HCEC 1CT (cell line): Measurements from ENCODE around the gene CMSS1.

Experiments
- DNase-seq: peaks from one replicate; pipeline ENCODE4 v3.0.0-alpha.2; 2017

CMSS1 gene

GRCh38 chr3:99943931-99944761 is 126.5 kb downstream of the CMSS1 start:
- no peak for DNase-seq

- DNase-seq = no peak
Measured at GRCh38 chr3:99945328-99945995, 127.8 kb downstream of the CMSS1 start.

DNA sequence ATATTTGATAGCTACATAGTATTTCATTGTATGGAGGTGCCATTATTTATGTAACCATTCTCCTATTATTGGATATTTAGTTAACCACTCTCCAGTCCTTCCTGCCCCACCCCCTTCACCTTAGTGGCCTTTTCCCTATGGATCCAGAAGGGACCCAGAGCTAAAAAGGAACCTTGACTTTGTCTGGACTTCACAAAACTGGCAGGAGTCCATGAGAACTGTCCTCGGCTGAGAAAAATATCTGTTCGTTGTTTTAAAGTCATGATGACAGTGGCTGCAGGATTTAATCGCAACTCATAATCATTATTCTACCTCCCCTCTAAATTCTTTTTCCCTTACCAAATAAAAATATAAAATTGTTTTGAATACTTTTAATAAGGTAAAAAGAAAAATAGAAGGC is 129.7 kb downstream of the CMSS1 start:
- no peak for DNase-seq

GRCh38 chr3:99948467-99949089 is 130.9 kb downstream of the CMSS1 start:
- no peak for DNase-seq

- DNase-seq = no peak
Measured at GRCh38 chr3:99949956-99950670, 132.5 kb downstream of the CMSS1 start.

- DNase-seq = no peak
Measured at GRCh38 chr3:99950921-99951320, 133.3 kb downstream of the CMSS1 start.

DNA sequence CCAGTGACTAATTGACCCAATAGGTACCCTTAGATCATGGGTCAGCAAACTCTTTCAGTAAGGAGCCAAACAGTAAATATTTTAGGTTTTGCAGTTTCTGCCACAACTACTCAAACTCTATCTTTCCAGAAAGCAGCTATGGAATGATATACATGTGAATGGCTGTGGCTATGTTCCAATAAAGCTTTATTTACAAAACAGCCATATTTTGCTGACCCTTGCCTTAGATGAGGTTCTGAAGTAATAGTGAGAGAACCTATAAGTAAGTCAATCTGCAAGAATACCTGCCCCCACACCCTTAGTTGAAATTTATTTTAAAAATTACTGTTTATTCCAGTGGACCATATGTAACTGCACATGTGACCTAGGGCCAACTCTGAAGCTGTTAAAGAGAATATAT is 134.0 kb downstream of the CMSS1 start:
- peak; percentile 14 for DNase-seq

DNA sequence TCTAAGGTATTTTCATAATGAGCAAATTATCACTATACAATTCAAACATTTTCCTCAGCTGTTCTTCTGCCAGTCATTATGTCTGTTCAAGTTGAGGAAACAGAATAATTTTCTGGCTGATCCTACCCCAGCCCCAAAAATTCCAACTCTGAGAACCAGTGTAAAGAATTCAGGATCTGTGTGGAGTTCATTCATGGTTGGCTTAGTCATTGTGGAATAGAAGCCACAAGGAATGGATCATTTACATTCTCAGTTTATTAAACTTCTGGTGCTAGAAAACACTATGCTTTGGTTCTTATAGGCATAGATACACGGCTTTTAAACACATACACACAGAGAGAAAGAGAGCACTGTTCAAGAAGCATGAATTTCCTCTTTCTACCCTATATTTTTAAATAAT is 134.6 kb downstream of the CMSS1 start:
- peak; percentile 76 for DNase-seq

DNA sequence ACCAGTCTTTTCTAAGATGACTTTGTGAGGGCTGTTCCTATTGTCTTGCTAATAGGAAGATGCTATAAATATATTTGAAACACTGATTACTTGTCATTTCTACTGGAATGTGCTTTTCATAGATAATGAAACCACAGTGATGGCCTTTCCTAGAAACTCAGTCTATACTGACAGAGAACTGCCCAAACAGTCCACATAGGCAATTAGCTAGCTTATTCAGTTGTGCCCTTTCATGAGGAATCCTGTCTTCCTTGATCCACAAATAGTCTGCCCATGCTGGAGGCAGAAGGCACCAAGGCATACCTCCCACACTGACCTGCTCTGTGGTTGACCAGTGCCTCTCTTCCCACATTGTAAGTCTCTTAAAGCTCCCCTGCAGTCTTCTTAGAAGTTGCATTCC is 135.9 kb downstream of the CMSS1 start:
- no peak for DNase-seq

DNA sequence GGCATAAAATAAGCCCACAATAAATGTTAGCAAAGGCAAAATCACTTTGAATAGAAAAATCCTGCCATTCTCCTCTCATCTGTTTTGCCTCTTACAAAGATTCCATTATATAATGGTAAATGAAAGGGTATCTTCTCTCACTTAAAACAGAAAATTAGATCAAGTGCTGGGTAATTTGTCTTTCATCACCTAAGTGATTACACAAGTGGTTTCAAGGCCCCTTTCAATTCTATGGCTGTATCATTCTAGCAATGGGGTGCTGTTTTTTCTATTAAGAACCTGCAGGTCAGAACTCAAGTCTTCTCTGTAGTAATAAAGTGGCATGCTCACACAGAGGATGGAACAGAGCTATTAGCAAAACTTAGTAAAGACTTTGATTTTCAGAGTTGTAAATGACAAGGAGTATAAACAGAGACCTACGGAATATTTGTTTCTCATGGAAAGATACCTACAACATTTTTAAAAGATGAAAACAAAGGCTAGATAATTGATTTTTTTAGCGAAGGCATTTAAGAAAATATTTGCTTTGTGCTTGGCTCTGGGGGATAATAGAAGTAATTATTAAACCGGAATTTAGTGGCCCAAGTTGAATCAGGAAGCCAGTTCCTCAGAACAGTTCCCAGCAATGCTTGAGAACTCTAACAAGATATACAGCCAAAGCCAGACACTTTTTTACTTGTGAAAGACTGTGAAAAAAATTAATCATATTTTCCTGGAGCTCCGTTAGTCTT is 137.4 kb downstream of the CMSS1 start:
- DNase-seq = no peak

DNA sequence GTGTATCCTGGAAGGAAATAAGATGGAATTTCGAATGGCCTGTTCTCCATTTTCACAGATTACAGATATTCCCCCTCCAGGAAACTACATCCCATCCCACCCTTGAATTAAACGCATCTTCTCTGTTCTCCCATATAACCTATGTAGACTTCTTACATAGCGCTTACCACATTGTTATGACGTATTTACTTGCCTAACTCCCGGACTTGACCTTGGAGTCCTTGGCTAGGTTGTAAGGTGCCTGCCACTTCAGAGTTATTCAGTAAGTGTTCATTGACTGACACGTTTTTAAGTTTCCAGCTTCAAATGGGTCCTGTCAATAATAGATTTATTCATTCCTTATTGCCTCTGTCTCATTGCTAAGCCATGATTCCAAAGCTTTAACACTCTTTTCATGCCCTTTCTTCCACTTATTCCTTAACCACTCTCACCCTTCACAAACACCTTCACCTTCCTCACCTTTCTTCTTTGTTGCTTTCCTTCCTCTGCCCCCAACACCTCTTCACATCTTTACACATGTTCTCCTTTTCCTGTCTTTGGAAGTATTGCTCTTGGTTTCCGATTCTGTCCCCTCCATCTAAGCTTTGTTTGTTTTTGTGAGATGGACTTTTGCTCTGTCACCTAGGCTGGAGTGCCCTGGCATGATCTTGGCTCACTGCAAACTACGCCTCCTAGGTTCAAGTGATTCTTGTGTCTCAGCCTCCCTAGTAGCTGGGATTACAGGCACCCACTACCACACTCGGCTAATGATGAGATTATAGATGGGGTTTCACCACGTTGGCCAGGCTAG is 138.3 kb downstream of the CMSS1 start:
- DNase-seq = no peak

GRCh38 chr3:99957151-99957796 is 139.6 kb downstream of the CMSS1 start:
- DNase-seq = no peak

GRCh38 chr3:99958222-99958912 is 140.7 kb downstream of the CMSS1 start:
- DNase-seq = no peak

DNA sequence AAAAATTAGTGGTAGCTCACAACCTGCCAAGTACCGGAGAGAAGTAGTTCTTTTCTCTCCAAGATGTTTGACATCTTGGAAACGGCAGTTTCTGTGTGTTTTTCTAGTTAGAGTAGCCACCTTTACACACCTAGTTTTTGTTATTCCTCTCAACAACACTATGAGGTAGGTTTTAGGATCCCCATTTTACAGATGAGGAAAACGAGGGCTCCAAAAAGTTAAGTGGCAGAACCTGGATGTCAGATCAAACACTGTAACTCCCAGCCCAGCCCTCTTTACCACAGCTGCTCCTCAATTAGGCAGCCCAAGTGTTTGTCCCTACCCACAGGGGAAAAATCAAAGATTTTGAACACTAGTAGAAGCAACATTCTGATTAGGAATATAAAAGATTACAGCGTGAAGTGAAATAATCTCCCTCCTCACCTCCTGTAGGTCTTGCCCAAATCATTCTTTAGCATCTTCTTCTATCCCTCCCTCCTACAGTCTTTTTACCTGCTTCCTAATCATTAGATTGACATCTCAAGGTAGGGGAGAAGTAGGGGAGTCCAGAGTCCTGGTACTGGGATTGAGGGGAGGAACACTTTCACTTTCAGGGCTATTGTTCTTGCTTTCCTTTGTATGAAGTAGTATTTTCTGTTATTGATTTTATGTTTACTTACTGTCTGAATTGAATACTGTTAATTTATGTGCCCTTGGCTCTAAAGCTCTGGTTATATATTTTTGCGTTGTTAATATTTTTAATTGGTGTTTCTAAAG is 142.6 kb downstream of the CMSS1 start:
- no peak for DNase-seq

- no peak for DNase-seq
Measured at GRCh38 chr3:99960941-99961340, 143.3 kb downstream of the CMSS1 start.

DNA sequence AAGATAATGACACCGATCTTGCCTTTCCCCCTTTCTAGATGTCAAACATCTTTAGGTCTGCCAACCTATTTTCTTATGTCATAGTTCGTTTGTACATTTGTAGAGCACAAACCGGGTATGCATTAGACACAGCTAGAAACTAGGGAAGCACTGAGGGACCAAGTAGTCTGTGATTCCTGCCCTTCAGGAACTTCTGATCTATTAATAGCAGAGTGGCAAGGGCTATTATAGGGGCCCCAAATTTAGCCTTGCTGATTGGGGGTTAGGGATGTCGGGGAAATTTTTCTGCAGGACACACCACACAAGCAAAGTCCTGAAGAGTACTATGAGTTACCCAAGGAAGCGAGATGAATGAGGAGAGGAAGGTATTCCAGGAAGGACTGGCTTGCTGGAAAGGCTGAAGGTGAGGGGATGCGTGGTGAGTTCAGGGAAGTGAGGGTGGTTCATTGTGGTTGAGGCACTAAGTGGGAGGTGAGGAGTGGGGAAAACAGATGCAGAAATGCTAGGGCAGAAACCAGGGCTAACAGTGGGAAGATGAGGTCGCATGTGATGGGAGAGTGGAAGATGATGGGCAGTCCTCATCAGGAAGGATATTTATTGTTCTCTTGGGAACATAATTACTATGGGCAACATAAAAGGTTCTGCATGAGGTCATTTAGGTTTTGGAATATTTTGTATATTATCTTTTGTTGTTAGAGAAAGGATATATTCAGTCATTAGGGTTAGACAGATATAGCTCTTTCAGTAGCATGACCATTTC is 144.3 kb downstream of the CMSS1 start:
- no peak for DNase-seq

DNA sequence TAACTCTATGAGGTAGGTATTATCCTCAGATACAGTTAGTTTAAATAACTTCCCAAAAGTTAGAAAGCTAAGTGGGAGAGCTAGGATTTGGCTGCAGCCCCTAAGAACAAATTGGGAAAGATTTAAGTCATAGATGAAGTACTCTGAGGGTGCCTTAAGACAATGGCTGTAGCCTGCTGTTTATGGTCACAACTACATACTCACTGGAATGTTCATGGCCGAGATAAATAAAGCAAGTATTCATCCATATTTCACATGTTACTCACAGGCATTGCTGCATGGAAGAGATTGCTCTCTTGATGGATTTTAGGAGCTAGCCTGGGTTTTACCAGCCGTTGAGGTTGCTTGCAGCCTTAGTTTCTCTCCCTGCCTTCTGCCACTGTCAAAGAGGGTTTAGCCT is 145.0 kb downstream of the CMSS1 start:
- peak; percentile 89 for DNase-seq

- peak; percentile 70 for DNase-seq
Measured at GRCh38 chr3:99965077-99965476, 147.4 kb downstream of the CMSS1 start.
